ENCODE results near the gene FAM186B.

Gene FAM186B

GRCh38 chr12:49552425-49552824, 53.0 kb downstream of the FAM186B start:
- TF ChIP-seq CTCF (IDR thresholded peaks at IDR 0.05; ENCODE audit: low read depth, low read length), result no peak
- no peak for DNase-seq (ENCODE audit: low read depth in 2 of 2)
- no peak overlapping the region for H3K4me3 ChIP-seq (replicated peaks in 1 of 2; ENCODE audit: low read depth in 2 of 2, low read length in 2 of 2)

GRCh38 chr12:49552014-49552413, 53.4 kb downstream of the FAM186B start:
- DNase-seq (ENCODE audit: low read depth in 2 of 2), result peak in 1 of 2 donors; percentile 56
- no peak overlapping the region for H3K4me3 ChIP-seq (replicated peaks in 1 of 2; ENCODE audit: low read depth in 2 of 2, low read length in 2 of 2)
- no peak for TF ChIP-seq CTCF (IDR thresholded peaks at IDR 0.05; ENCODE audit: low read depth, low read length)

DNA sequence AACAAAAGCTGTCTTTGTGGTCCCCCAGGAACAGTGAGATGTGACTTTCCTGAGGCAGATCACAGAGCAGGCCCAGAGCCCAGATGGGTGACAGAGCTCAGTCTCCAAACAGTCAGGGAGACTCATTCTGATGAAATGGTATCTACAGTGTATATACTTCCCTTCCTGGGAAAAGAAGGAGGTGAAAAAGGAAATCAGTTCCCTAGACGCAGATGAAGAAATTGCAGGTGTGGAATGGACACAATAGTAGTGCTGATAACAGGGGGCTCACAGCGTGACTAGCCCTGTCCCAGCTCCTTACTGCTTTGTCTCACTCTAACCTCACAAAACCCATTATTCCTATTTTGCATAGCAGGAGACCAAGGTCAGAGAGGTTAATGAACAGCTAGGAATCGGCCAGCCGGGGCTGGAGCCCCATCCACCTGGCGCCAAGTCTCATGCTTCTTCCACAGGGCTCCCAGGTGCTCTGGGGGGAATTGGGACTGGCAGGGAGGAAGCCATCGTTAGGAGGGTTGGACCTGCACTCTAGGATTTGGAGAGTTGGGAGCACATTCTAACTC, 54.7 kb downstream of the FAM186B start:
- TF ChIP-seq CTCF (IDR thresholded peaks at IDR 0.05; ENCODE audit: low read depth, low read length), result no peak
- no peak for DNase-seq (ENCODE audit: low read depth in 2 of 2)

DNA sequence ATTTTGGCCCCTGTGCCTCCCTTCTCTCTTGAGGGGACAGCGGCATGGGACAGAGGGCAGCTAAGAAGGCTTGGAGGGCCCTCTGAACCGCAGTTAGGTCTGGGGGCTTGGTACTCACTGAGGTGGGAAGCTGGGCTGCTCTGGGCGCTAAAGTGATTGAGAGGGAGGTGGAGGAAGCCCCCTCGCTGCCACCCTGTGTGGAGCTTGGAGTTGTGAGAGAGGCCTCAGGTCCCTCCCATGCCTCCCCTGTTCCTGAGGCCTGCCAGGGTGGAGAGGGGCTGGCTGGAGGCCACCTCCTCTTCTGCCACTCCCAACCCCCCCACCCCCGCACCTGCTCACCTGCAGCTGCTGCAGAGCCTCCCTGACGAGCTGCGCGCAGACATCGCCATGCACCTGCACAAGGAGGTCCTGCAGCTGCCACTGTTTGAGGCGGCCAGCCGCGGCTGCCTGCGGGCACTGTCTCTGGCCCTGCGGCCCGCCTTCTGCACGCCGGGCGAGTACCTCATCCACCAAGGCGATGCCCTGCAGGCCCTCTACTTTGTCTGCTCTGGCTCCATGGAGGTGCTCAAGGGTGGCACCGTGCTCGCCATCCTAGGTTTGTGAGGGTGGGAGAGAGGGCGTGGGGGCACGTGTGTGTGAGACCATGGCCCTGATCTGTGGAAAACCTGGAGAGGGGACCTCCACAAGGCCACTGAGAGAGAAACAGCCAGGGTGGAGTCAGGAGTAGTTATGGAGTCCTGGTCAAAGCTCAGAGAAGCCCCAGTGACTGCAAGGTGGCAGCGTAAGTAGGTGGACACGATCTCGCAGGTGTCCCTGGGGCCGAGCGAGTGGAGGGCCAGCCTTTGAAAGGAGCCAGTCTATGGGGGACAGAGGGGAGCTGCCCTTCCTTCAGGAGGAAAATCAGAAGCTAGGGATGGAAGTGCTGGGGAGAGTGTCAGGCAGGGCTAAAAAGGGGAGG, 55.4 kb downstream of the FAM186B start:
- TF ChIP-seq CTCF (IDR thresholded peaks at IDR 0.05; ENCODE audit: low read depth, low read length), result no peak
- H3K4me3 ChIP-seq (replicated peaks in 1 of 2; ENCODE audit: low read depth in 2 of 2, low read length in 2 of 2), result no peak overlapping the region
- no peak for DNase-seq (ENCODE audit: low read depth in 2 of 2)

More for the DNA sequence above, 54.7 kb downstream of the FAM186B start:
- no peak overlapping the region for H3K4me3 ChIP-seq (replicated peaks in 1 of 2; ENCODE audit: low read depth in 2 of 2, low read length in 2 of 2)

DNA sequence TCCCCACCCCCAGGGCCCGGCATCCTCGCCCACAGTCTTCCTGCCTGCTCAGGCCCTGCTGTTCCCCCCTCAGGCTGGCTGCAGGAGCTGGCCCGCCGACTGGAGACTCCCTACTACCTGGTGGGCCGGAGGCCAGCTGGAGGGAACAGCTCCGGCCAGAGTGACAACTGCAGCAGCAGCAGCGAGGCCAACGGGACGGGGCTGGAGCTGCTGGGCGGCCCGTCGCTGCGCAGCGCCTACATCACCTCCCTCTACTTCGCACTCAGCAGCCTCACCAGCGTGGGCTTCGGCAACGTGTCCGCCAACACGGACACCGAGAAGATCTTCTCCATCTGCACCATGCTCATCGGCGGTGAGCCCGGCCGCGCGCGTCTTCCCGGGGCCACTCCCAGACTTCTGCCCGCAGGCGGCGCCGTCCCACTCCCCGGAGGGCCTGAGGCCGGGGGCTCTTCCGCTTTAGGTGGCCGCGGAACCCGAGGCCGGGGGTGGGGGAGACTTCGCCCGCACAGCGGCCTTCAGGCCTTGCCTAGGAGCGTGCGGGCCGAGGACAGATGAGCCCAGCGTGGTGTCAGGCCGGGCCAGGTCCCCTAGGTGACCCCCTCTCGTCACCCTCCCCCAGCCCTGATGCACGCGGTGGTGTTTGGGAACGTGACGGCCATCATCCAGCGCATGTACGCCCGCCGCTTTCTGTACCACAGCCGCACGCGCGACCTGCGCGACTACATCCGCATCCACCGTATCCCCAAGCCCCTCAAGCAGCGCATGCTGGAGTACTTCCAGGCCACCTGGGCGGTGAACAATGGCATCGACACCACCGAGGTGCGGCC, 56.4 kb downstream of the FAM186B start:
- peak; percentile 34 for TF ChIP-seq CTCF (IDR thresholded peaks at IDR 0.05; ENCODE audit: low read depth, low read length)
- H3K4me3 ChIP-seq (replicated peaks in 1 of 2; ENCODE audit: low read depth in 2 of 2, low read length in 2 of 2), result peak overlapping the region; percentile 22 to 28
- DNase-seq (ENCODE audit: low read depth in 2 of 2), result peak; percentile 16 to 21

DNA sequence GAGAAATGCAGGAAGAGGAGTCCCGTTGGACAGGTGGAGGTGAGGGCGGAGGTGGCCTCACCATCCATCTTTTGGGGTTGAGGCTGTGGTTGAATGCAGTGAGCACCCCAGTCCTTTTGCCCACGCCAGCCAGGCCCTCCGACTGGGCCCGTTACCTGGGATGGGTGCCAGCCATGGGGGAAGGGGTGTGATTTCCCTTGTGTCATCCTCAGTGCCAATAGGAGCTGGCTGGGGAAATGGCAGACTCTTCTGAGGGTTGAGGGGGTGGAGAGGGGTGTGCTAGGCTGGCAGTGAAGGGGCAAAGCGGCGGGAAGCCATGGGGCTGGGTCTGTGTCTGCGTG, 57.0 kb downstream of the FAM186B start:
- TF ChIP-seq CTCF (IDR thresholded peaks at IDR 0.05; ENCODE audit: low read depth, low read length), result no peak
- H3K4me3 ChIP-seq (replicated peaks in 1 of 2; ENCODE audit: low read depth in 2 of 2, low read length in 2 of 2), result no peak overlapping the region

More for the DNA sequence above, 57.0 kb downstream of the FAM186B start:
- no peak for DNase-seq (ENCODE audit: low read depth in 2 of 2)
